Measurements from ENCODE around the gene TNKS1BP1.
"Not testable (repeated sequence)": the region's sequence is repeated elsewhere in the genome, so short reads cannot be mapped to it uniquely, and the experiment has no call there.

Gene TNKS1BP1

GRCh38 chr11:57324886-57325734 lies at the start of gene TNKS1BP1:
TNKS1BP1 (minus strand) TSS chr11:57324952; CDS start chr11:57321885, 3,067 bp downstream.
- DNase-seq, result peak; percentile 95

- no peak for DNase-seq
Measured at GRCh38 chr11:57373146-57373545, 48.4 kb upstream of the TNKS1BP1 start.

- no peak for DNase-seq
Measured at GRCh38 chr11:57370941-57371340, 46.2 kb upstream of the TNKS1BP1 start.

- no peak for DNase-seq
Measured at GRCh38 chr11:57370251-57370650, 45.5 kb upstream of the TNKS1BP1 start.

GRCh38 chr11:57368845-57369232 lies 44.1 kb upstream of the TNKS1BP1 start:
- no peak for DNase-seq

GRCh38 chr11:57368106-57368844 lies 43.5 kb upstream of the TNKS1BP1 start:
- no peak for DNase-seq

GRCh38 chr11:57364851-57365660 lies 40.3 kb upstream of the TNKS1BP1 start:
- DNase-seq, result no peak

GRCh38 chr11:57363131-57364080 lies 38.7 kb upstream of the TNKS1BP1 start:
- DNase-seq, result no peak

GRCh38 chr11:57361926-57362325 lies 37.2 kb upstream of the TNKS1BP1 start:
- no peak for DNase-seq

GRCh38 chr11:57361420-57361819 lies 36.7 kb upstream of the TNKS1BP1 start:
- not testable (repeated sequence) for DNase-seq

- no peak for DNase-seq
Measured at GRCh38 chr11:57360991-57361390, 36.2 kb upstream of the TNKS1BP1 start.

- no peak for DNase-seq
Measured at GRCh38 chr11:57359896-57360690, 35.3 kb upstream of the TNKS1BP1 start.

- no peak for DNase-seq
Measured at GRCh38 chr11:57359396-57359795, 34.6 kb upstream of the TNKS1BP1 start.

GRCh38 chr11:57358991-57359390 lies 34.2 kb upstream of the TNKS1BP1 start:
- no peak for DNase-seq

GRCh38 chr11:57358543-57358961 lies 33.8 kb upstream of the TNKS1BP1 start:
- no peak for DNase-seq

GRCh38 chr11:57357856-57358255 lies 33.1 kb upstream of the TNKS1BP1 start:
- DNase-seq, result no peak

- no peak for DNase-seq
Measured at GRCh38 chr11:57357310-57357709, 32.6 kb upstream of the TNKS1BP1 start.

- no peak for DNase-seq
Measured at GRCh38 chr11:57356268-57356667, 31.5 kb upstream of the TNKS1BP1 start.

- DNase-seq, result no peak
Measured at GRCh38 chr11:57354699-57355098, 29.9 kb upstream of the TNKS1BP1 start.

- no peak for DNase-seq
Measured at GRCh38 chr11:57353852-57354251, 29.1 kb upstream of the TNKS1BP1 start.

GRCh38 chr11:57353446-57353845 lies 28.7 kb upstream of the TNKS1BP1 start:
- no peak for DNase-seq
